ENCODE data around the gene NDUFS2. TPM values are rescaled to one million over a fixed set of nuclear protein-coding genes. Genes with fewer than 3 reads are reported as not detected.

The NDUFS2 gene
- total and polyA plus RNA-seq, 9 of the 15 experiments (the other 6 are each of a cell fraction or from before 2014, with no cell fraction given) = 70.0 to 176 (median 141) TPM

GRCh38 chr1:161201836-161202712 is at the start of gene NDUFS2 (continued):
- TF ChIP-seq ZBTB17 (CRISPR knock-in tag; IDR thresholded peaks at IDR 0.05) = peak; percentile 89
- TF ChIP-seq ETV6 (IDR thresholded peaks at IDR 0.05; ENCODE audit: borderline replicate concordance in 1 of 2, low read depth in 2 of 2, low read length in 1 of 2) = 0 out of 4 replicates have a peak, but pooled peaks of 1 of the 2 experiments have one; percentile 13
- no peak for TF ChIP-seq ETV6 (CRISPR knock-in tag; IDR thresholded peaks at IDR 0.05; ENCODE audit: borderline replicate concordance)
- TF ChIP-seq GABPA (tag; conservative IDR thresholded peaks at IDR 0.05; ENCODE audit: low read depth) = peak; percentile 97
- TF ChIP-seq RBM25 (IDR thresholded peaks at IDR 0.05; ENCODE audit: low read depth, low read length, severe bottlenecking) = no peak
- TF ChIP-seq E2F4 (CRISPR knock-in tag; IDR thresholded peaks at IDR 0.05; ENCODE audit: low read depth) = no peak
- no peak for TF ChIP-seq SFPQ (IDR thresholded peaks at IDR 0.05; ENCODE audit: low read depth, low read length)
- TF ChIP-seq ZNF146 (CRISPR knock-in tag; IDR thresholded peaks at IDR 0.05; ENCODE audit: unreplicated experiment) = no peak
- no peak for TF ChIP-seq ZNF584 (CRISPR knock-in tag; IDR thresholded peaks at IDR 0.05; ENCODE audit: low read depth)
- no peak for TF ChIP-seq RERE (CRISPR knock-in tag; IDR thresholded peaks at IDR 0.05; ENCODE audit: borderline replicate concordance)
- peak; percentile 45; the same call in 1 of the 2 replicates for TF ChIP-seq ZNF134 (CRISPR knock-in tag; conservative IDR thresholded peaks at IDR 0.05)
- no peak for TF ChIP-seq ZFP1 (CRISPR knock-in tag; IDR thresholded peaks at IDR 0.05)
- no peak for TF ChIP-seq DDX20 (tag; IDR thresholded peaks at IDR 0.05; ENCODE audit: low read depth)
- 0 out of 4 replicates have a peak, but pooled peaks of 1 of the 2 experiments have one; percentile 54 for TF ChIP-seq MLX (CRISPR knock-in tag; conservative IDR thresholded peaks at IDR 0.05)
- no peak for TF ChIP-seq WHSC1 (IDR thresholded peaks at IDR 0.05; ENCODE audit: low read length)
